Lower leg skin (tissue), 3 donors: Measurements from ENCODE around the gene ARHGEF10L.

Experiments used
- POLR2A ChIP-seq, 2 donors: fragments of 450-650 bp; IDR thresholded peaks; one replicate each; pipeline ENCODE4 v1.6.1; 2016 to 2017; ENCODE audit warnings: antibody characterized with exemption in 2 of 2, mild to moderate bottlenecking in 1 of 2, moderate library complexity in 1 of 2
- TF ChIP-seq, protein P1 (sequence below), 3 donors: fragments of 450-650 bp; IDR thresholded peaks; one replicate each; pipeline ENCODE4 v1.5.1; 2016; ENCODE audit warnings: antibody characterized with exemption in 3 of 3, mild to moderate bottlenecking in 3 of 3, moderate library complexity in 2 of 3

DNA sequence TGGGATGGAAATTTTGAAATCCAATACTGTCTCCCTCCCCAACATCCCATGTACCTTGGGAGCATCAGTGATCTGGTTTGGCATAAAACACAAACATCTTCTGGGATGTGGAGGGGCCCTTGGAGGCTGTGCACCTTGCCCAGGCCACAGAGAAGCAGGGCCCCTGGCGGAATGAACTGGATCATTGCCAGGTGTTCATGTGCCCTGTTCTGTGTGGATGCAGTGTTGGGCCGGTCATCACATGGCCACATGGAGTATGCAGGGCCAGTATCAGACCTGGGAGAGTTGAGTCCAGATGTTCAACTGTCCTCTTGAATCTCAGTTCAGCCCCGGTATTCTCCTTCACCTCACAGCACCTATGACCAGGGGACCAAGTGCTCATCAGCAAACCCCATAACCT, 26.9 kb downstream of the ARHGEF10L start:
- no peak for TF ChIP-seq POLR2A (IDR thresholded peaks at IDR 0.05)
- TF ChIP-seq, protein P1, sequence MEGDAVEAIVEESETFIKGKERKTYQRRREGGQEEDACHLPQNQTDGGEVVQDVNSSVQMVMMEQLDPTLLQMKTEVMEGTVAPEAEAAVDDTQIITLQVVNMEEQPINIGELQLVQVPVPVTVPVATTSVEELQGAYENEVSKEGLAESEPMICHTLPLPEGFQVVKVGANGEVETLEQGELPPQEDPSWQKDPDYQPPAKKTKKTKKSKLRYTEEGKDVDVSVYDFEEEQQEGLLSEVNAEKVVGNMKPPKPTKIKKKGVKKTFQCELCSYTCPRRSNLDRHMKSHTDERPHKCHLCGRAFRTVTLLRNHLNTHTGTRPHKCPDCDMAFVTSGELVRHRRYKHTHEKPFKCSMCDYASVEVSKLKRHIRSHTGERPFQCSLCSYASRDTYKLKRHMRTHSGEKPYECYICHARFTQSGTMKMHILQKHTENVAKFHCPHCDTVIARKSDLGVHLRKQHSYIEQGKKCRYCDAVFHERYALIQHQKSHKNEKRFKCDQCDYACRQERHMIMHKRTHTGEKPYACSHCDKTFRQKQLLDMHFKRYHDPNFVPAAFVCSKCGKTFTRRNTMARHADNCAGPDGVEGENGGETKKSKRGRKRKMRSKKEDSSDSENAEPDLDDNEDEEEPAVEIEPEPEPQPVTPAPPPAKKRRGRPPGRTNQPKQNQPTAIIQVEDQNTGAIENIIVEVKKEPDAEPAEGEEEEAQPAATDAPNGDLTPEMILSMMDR (IDR thresholded peaks at IDR 0.05): no peak
